ENCODE measurements around the gene HOXD13.

DNA sequence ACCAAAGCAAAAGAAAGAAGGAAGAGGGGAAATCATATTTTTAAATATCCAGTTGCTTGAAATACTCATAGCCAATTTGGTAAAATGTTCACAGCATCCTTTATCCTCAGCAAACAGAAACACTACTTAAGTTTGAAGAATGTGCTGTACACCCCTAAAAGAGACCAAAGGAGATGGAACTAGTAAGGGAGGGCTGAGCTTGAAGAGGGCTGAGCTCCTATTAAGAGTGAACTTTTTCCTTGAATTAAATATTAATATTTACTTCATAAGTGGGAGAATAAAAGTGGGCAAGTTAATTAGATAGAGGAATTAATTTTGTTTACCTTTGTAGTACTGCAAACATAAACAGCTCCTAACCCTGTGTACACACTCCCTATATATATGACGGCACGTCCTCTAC is 15.7 kb upstream of the HOXD13 start:
- no peak for TF ChIP-seq POLR2AphosphoS5 (IDR thresholded peaks at IDR 0.05; ENCODE audit: borderline replicate concordance, low read depth, low read length)
- no peak for TF ChIP-seq EZH2 (IDR thresholded peaks at IDR 0.05)

All from SK-N-MC (cell line).